Stimulated activated CD8-positive, alpha-beta memory T cell treated with anti-CD3 and anti-CD28 coated beads, Interleukin-15, amount 100 ng/mL, for 4 hours (primary cell): ENCODE measurements around the gene FAM163B.

Experiments
- DNase-seq, 2 donors: peaks; one replicate each; pipeline ENCODE4 v3.0.0-alpha.2; 2020; ENCODE audit warnings: low read depth in 2 of 2

FAM163B gene

GRCh38 chr9:133581011-133581410, 28.2 kb downstream of the FAM163B start:
- no peak for DNase-seq

- no peak for DNase-seq
Observed at GRCh38 chr9:133580419-133580738, 28.8 kb downstream of the FAM163B start.

GRCh38 chr9:133579601-133580418, 29.4 kb downstream of the FAM163B start:
- DNase-seq: no peak

GRCh38 chr9:133578524-133579441, 30.4 kb downstream of the FAM163B start:
- DNase-seq: no peak

- no peak for DNase-seq
Observed at GRCh38 chr9:133577737-133578112, 31.5 kb downstream of the FAM163B start.

- no peak for DNase-seq
Observed at GRCh38 chr9:133576875-133577736, 32.1 kb downstream of the FAM163B start.

- DNase-seq: no peak
Observed at GRCh38 chr9:133576031-133576874, 32.9 kb downstream of the FAM163B start.

GRCh38 chr9:133575186-133576030, 33.8 kb downstream of the FAM163B start:
- no peak for DNase-seq

- no peak for DNase-seq
Observed at GRCh38 chr9:133574771-133575170, 34.4 kb downstream of the FAM163B start.

GRCh38 chr9:133573791-133574515, 35.2 kb downstream of the FAM163B start:
- no peak for DNase-seq

- DNase-seq: no peak
Observed at GRCh38 chr9:133572821-133573361, 36.3 kb downstream of the FAM163B start.

- no peak for DNase-seq
Observed at GRCh38 chr9:133571896-133572595, 37.1 kb downstream of the FAM163B start.

GRCh38 chr9:133571391-133571890, 37.7 kb downstream of the FAM163B start:
- no peak for DNase-seq

GRCh38 chr9:133570691-133571080, 38.5 kb downstream of the FAM163B start:
- DNase-seq: no peak

- DNase-seq: no peak
Observed at GRCh38 chr9:133569891-133570690, 39.1 kb downstream of the FAM163B start.

- DNase-seq: no peak
Observed at GRCh38 chr9:133569121-133569785, 39.9 kb downstream of the FAM163B start.

GRCh38 chr9:133568186-133568585, 41.0 kb downstream of the FAM163B start:
- no peak for DNase-seq
